ENCODE measurements around the gene TJP2.

TJP2 gene

DNA sequence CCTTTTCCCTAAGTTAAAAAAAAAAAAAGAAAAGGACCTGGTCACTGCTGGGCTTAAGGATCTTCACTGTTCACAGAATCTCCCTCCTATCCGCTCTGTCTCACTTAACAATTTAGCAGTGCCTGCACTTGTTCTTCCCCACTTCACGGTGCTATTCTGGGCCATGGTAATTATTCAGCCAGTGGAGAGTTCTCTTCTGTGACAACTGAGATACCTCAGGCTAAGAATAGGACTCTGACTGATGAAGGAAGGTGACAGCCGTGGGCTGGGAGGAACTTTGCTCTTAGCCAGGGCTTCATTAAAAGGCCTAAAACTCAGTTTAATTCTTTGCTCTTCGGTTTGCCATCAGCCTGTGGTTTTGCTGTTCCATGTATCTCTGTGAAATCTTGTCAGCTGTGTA is 99.1 kb downstream of the TJP2 start:
- Histone ChIP-seq H3K27me3 (ENCODE audit: control insufficient read depth, insufficient read depth, low read length) (no peaks in the 10 kb centered on the region), H3K4me1 (ENCODE audit: control insufficient read depth, insufficient read depth, low read length) (no peaks in the 10 kb centered on the region), H3K4me3 (ENCODE audit: low read depth, low read length) (no peak overlapping the region), H3K9me3 (ENCODE audit: control insufficient read depth, insufficient read depth, low read length) (peaks cover 4% of the 10 kb centered on the region), H3K9ac (ENCODE audit: low read depth, low read length) (no peak overlapping the region), H3K36me3 (ENCODE audit: control insufficient read depth, insufficient read depth, low read length) (no peaks in the 10 kb centered on the region)

DNA sequence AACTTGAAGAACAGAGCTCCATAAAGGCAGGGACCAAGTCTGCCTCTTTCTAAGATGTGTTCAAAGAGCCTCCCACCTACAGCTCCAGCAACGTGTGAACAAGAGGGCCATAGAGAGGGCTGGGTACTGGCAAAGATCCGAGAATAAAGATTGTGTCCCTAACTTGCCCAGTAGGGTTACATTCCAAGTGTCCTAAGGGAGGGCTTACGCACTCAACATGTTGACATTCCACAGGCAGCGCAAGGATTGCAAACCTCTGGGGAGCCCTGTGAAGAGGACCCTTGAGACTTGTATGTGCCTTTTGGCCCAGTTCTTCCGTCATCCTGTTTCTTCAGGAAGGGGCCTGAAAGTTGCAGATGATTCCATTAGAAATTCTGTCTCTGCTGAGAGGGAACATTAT is 102.7 kb downstream of the TJP2 start:
- no peaks in the 10 kb centered on the region for H3K36me3 ChIP-seq (ENCODE audit: control insufficient read depth, insufficient read depth, low read length)
- H3K9ac ChIP-seq (ENCODE audit: low read depth, low read length) = no peak overlapping the region
- H3K27me3 ChIP-seq (ENCODE audit: control insufficient read depth, insufficient read depth, low read length) = no peaks in the 10 kb centered on the region
- no peaks in the 10 kb centered on the region for H3K4me1 ChIP-seq (ENCODE audit: control insufficient read depth, insufficient read depth, low read length)
- no peak overlapping the region for H3K4me3 ChIP-seq (ENCODE audit: low read depth, low read length)
- peaks cover 4% of the 10 kb centered on the region for H3K9me3 ChIP-seq (ENCODE audit: control insufficient read depth, insufficient read depth, low read length)

DNA sequence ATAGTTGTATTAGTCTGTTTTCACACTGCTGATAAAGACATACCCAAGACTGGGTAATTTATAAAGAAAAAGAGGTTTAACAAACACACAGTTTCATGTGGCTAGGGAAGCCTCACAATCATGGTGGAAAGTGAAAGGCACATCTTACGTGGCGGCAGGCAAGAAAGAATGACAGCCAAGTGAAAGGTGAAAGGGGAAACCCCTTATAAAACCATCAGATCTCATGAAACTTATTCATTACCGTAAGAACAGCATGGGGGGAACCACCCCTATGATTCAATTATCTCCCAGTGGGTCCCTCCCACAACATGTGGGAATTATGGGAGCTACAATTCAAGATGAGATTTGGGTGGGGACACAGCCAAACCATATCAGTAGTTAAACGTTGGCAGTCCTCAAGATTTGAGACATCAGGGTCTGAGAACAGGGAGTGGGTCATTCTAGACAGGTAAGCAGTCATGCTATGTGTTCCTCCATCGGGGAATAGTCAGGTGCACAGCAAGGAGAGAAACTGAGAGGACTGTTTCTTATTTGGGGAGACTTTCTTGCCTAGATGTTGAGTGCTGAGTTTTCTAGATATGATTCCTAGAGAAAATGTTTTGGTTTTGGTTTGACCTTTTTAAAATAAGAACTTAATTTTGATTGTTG is 105.1 kb downstream of the TJP2 start:
- no peak overlapping the region for H3K4me3 ChIP-seq (ENCODE audit: low read depth, low read length)
- H3K9me3 ChIP-seq (ENCODE audit: control insufficient read depth, insufficient read depth, low read length) = peaks cover 4% of the 10 kb centered on the region
- H3K4me1 ChIP-seq (ENCODE audit: control insufficient read depth, insufficient read depth, low read length) = peaks cover 3% of the 10 kb centered on the region
- no peak overlapping the region for H3K9ac ChIP-seq (ENCODE audit: low read depth, low read length)
- no peaks in the 10 kb centered on the region for H3K36me3 ChIP-seq (ENCODE audit: control insufficient read depth, insufficient read depth, low read length)
- no peaks in the 10 kb centered on the region for H3K27me3 ChIP-seq (ENCODE audit: control insufficient read depth, insufficient read depth, low read length)

GRCh38 chr9:69279733-69280132 is 105.7 kb downstream of the TJP2 start:
- H3K36me3 ChIP-seq (ENCODE audit: control insufficient read depth, insufficient read depth, low read length) = no peaks in the 10 kb centered on the region
- H3K4me1 ChIP-seq (ENCODE audit: control insufficient read depth, insufficient read depth, low read length) = peaks cover 3% of the 10 kb centered on the region
- H3K9me3 ChIP-seq (ENCODE audit: control insufficient read depth, insufficient read depth, low read length) = peaks cover under 1% of the 10 kb centered on the region
- no peak overlapping the region for H3K9ac ChIP-seq (ENCODE audit: low read depth, low read length)
- H3K27me3 ChIP-seq (ENCODE audit: control insufficient read depth, insufficient read depth, low read length) = no peaks in the 10 kb centered on the region
- no peak overlapping the region for H3K4me3 ChIP-seq (ENCODE audit: low read depth, low read length)

GRCh38 chr9:69283003-69283402 is 108.9 kb downstream of the TJP2 start:
- Histone ChIP-seq H3K4me3 (ENCODE audit: low read depth, low read length) (no peak overlapping the region), H3K36me3 (ENCODE audit: control insufficient read depth, insufficient read depth, low read length) (no peaks in the 10 kb centered on the region), H3K27me3 (ENCODE audit: control insufficient read depth, insufficient read depth, low read length) (no peaks in the 10 kb centered on the region), H3K9ac (ENCODE audit: low read depth, low read length) (no peak overlapping the region), H3K9me3 (ENCODE audit: control insufficient read depth, insufficient read depth, low read length) (no peaks in the 10 kb centered on the region), H3K4me1 (ENCODE audit: control insufficient read depth, insufficient read depth, low read length) (peaks cover 3% of the 10 kb centered on the region)

DNA sequence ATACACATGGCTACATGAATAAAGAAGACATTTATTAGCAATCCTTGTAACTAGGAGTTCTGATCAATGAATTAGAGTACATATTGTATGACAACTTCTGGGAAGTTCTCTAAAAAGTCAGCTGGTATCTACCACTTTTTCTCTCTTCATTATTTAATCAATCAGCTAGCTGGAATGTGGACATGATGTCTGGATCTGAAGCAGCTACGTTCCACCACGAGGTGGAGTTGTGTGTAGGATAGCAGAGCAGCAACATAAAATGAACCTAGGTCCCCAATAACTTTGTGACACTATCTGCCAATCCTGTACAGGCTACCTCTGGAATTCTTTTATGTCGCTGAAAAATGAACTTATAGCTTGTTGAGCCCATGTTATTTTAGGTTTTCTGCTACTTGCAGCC is 118.0 kb downstream of the TJP2 start:
- Histone ChIP-seq H3K36me3 (ENCODE audit: control insufficient read depth, insufficient read depth, low read length) (no peaks in the 10 kb centered on the region), H3K27me3 (ENCODE audit: control insufficient read depth, insufficient read depth, low read length) (no peaks in the 10 kb centered on the region), H3K4me3 (ENCODE audit: low read depth, low read length) (no peak overlapping the region), H3K9ac (ENCODE audit: low read depth, low read length) (no peak overlapping the region), H3K4me1 (ENCODE audit: control insufficient read depth, insufficient read depth, low read length) (no peaks in the 10 kb centered on the region), H3K9me3 (ENCODE audit: control insufficient read depth, insufficient read depth, low read length) (no peaks in the 10 kb centered on the region)

GRCh38 chr9:69293156-69293555 is 119.1 kb downstream of the TJP2 start:
- Histone ChIP-seq H3K27me3 (ENCODE audit: control insufficient read depth, insufficient read depth, low read length) (no peaks in the 10 kb centered on the region), H3K4me1 (ENCODE audit: control insufficient read depth, insufficient read depth, low read length) (no peaks in the 10 kb centered on the region), H3K9me3 (ENCODE audit: control insufficient read depth, insufficient read depth, low read length) (no peaks in the 10 kb centered on the region), H3K9ac (ENCODE audit: low read depth, low read length) (no peak overlapping the region), H3K36me3 (ENCODE audit: control insufficient read depth, insufficient read depth, low read length) (no peaks in the 10 kb centered on the region), H3K4me3 (ENCODE audit: low read depth, low read length) (no peak overlapping the region)

DNA sequence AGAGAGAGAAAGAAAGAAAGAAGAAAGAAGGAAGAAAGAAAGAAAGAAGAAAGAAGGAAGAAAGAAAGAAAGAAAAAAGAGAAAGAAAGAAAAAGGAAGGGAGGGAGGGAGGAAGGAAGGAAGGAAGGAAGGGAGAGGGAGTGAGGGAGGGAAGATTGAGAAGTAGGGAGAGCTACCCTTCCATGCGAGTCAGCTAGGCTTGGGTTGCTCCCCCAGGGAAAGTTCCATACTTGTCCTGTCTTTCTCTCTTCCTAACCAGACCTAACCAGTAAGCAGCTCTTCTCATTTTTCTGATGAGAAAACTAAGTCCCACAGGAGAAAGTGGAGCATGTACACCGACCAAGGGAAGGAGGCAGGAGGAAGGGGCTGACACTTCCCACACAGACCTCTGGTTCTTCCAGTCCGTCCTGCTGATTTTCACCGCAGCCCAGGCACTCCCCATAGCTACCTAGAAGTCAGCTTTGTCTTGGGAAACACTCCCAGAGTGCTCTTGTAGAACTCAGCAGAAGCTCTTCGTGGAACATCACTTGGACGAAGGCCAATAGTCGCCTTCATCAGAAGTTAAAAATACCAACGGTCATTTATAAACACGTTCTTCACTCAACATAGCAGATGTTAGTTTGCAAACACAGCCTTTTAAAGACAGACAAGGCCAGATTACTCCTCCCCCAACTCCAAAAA is 121.9 kb downstream of the TJP2 start:
- Histone ChIP-seq H3K4me3 (ENCODE audit: low read depth, low read length) (no peak overlapping the region), H3K9me3 (ENCODE audit: control insufficient read depth, insufficient read depth, low read length) (no peaks in the 10 kb centered on the region), H3K27me3 (ENCODE audit: control insufficient read depth, insufficient read depth, low read length) (no peaks in the 10 kb centered on the region), H3K4me1 (ENCODE audit: control insufficient read depth, insufficient read depth, low read length) (no peaks in the 10 kb centered on the region), H3K9ac (ENCODE audit: low read depth, low read length) (no peak overlapping the region), H3K36me3 (ENCODE audit: control insufficient read depth, insufficient read depth, low read length) (no peaks in the 10 kb centered on the region)

DNA sequence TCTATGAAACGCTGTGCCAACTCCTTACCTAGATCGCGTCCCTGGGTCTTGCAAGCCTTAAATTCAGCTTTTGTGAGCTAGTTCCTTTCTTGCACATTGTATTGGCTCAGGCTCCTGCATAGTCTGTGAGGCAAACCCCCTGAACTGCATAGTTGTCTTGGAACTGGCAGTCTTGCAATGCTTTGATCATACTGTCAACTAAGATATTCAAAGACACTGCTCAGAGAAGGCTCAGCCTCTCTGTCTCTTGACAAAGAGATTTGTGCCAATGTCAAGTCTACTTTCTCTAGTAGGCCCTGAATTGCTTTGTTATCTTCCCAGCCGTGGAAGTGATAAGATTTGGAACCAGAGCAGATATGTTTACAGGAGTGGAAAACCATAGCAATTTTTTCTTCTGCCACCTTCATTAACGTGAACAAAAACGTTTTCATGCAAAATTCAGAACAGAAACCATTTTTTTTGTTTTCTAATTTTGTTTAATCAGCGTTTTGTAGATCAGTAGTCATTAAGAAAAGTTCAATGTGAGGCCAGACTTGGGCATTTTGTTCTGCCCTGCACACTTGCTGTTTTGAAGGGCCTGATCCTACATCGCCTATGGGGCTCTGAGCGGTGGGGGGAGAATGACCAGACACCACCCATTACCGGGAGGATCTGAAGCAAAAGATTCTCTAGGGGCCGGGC is 123.4 kb downstream of the TJP2 start:
- Histone ChIP-seq H3K27me3 (ENCODE audit: control insufficient read depth, insufficient read depth, low read length) (no peaks in the 10 kb centered on the region), H3K9ac (ENCODE audit: low read depth, low read length) (no peak overlapping the region), H3K36me3 (ENCODE audit: control insufficient read depth, insufficient read depth, low read length) (no peaks in the 10 kb centered on the region), H3K9me3 (ENCODE audit: control insufficient read depth, insufficient read depth, low read length) (no peaks in the 10 kb centered on the region), H3K4me1 (ENCODE audit: control insufficient read depth, insufficient read depth, low read length) (no peaks in the 10 kb centered on the region), H3K4me3 (ENCODE audit: low read depth, low read length) (no peak overlapping the region)

DNA sequence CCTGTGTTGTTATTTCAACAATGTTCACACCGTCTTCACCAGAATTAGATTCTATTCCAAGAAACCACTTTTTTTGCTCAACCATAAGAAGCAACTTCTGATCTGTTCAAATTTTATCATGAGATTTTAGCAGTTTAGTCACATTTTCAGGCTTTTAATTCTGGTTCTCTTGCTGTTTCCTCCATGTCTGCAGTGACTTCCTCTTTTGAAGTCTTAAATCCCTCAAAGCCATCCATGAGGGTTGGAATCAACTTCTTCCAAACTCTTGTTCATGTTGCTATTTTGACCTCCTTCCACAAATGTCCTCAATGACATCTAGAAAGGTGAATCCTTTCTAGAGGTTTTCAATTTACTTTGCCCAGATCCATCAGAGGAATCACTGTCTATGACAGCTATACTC is 125.2 kb downstream of the TJP2 start:
- H3K4me1 ChIP-seq (ENCODE audit: control insufficient read depth, insufficient read depth, low read length) = no peaks in the 10 kb centered on the region
- no peaks in the 10 kb centered on the region for H3K36me3 ChIP-seq (ENCODE audit: control insufficient read depth, insufficient read depth, low read length)
- no peak overlapping the region for H3K4me3 ChIP-seq (ENCODE audit: low read depth, low read length)
- H3K9me3 ChIP-seq (ENCODE audit: control insufficient read depth, insufficient read depth, low read length) = no peaks in the 10 kb centered on the region
- H3K27me3 ChIP-seq (ENCODE audit: control insufficient read depth, insufficient read depth, low read length) = no peaks in the 10 kb centered on the region
- H3K9ac ChIP-seq (ENCODE audit: low read depth, low read length) = no peak overlapping the region

DNA sequence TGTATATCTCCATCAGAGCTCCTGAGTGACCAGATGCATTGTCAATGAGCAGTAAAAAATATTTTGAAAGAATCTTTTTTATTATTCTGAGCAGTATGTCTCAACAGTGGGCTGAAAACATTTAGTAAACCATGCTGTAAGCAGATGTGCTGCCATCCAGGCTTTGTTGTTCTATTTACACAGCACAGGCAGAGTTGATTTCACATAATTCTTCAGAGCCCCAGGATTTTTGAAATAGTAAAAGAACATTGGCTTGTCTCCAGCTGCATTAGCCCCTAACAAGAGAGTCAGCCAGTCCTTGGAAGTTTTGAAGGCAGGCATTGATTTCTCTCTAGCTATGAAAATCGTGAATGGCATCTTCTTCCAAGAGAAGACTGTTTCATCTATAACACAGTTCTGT is 125.7 kb downstream of the TJP2 start:
- Histone ChIP-seq H3K4me3 (ENCODE audit: low read depth, low read length) (no peak overlapping the region), H3K27me3 (ENCODE audit: control insufficient read depth, insufficient read depth, low read length) (no peaks in the 10 kb centered on the region)

DNA sequence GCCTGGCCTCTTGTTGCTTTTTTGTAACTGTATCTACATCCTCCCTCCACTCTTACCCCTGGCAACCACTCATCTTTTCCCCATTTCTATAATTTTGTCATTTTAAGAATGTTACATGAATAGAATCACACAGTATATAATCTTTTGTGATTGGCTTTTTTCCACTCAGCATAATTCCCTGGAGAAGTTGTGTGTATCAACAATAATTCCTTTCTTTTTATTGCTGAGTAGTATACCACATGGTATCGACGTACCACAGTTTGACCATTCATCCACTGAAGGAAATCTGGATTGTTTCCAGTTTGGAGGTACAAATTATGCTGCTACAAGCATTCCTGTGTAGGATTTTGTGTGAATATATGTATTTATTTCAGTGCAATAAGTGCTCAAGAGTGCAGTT is 129.3 kb downstream of the TJP2 start:
- Histone ChIP-seq H3K4me1 (ENCODE audit: control insufficient read depth, insufficient read depth, low read length) (peaks cover 11% of the 10 kb centered on the region), H3K4me3 (ENCODE audit: low read depth, low read length) (no peak overlapping the region), H3K36me3 (ENCODE audit: control insufficient read depth, insufficient read depth, low read length) (no peaks in the 10 kb centered on the region), H3K9ac (ENCODE audit: low read depth, low read length) (no peak overlapping the region), H3K9me3 (ENCODE audit: control insufficient read depth, insufficient read depth, low read length) (no peaks in the 10 kb centered on the region), H3K27me3 (ENCODE audit: control insufficient read depth, insufficient read depth, low read length) (no peaks in the 10 kb centered on the region)

More for the DNA sequence above, 125.7 kb downstream of the TJP2 start:
- no peaks in the 10 kb centered on the region for H3K36me3 ChIP-seq (ENCODE audit: control insufficient read depth, insufficient read depth, low read length)
- H3K9ac ChIP-seq (ENCODE audit: low read depth, low read length) = no peak overlapping the region
- no peaks in the 10 kb centered on the region for H3K9me3 ChIP-seq (ENCODE audit: control insufficient read depth, insufficient read depth, low read length)
- H3K4me1 ChIP-seq (ENCODE audit: control insufficient read depth, insufficient read depth, low read length) = no peaks in the 10 kb centered on the region
